ENCODE data around the gene SIRPA. TPM values are rescaled to one million over a fixed set of nuclear protein-coding genes. Genes with fewer than 3 reads are reported as not detected.

Gene SIRPA
- total and polyA plus RNA-seq, 2 of the 4 experiments (the other 2 are of a cell fraction), result 9.9 to 40.2 TPM

GRCh38 chr20:1902188-1902587 is 7.0 kb downstream of the SIRPA start:
- Histone ChIP-seq H3K4me1 (ENCODE audit: control insufficient read depth, insufficient read depth, low read length) (peaks cover 11% of the 10 kb centered on the region), H3K9ac (ENCODE audit: low read depth, low read length) (no peak overlapping the region), H3K4me2 (ENCODE audit: low read depth, low read length) (no peak overlapping the region), H3K18ac (ENCODE audit: low read depth, low read length) (no peak overlapping the region), H2AK9ac (replicated peaks; ENCODE audit: low read depth, low read length, poor library complexity) (no peak overlapping the region), H3K14ac (replicated peaks; ENCODE audit: low read depth, low read length) (no peak overlapping the region), H3K4ac (ENCODE audit: low read depth, low read length) (no peak overlapping the region), H3K79me1 (ENCODE audit: low read depth in 1 of 2, low read length in 2 of 2) (peaks cover 55 to 74% of the 10 kb centered on the region in 2 experiments), H4K5ac (ENCODE audit: low read depth, low read length) (no peak overlapping the region), H2BK120ac (ENCODE audit: low read depth, low read length) (no peak overlapping the region), H3K27me3 (ENCODE audit: control insufficient read depth, insufficient read depth, low read length) (no peaks in the 10 kb centered on the region), H2AFZ (replicated peaks; ENCODE audit: low read length, poor library complexity) (no peak overlapping the region), H4K8ac (ENCODE audit: low read depth in 2 of 2, low read length in 2 of 2) (no peak overlapping the region), H2BK5ac (ENCODE audit: low read depth, low read length, poor library complexity, severe bottlenecking) (no peak overlapping the region), H3K4me3 (ENCODE audit: insufficient read depth, low read depth, low read length) (no peak overlapping the region), H3K9me3 (ENCODE audit: control insufficient read depth, insufficient read depth, low read length) (no peaks in the 10 kb centered on the region), H3K36me3 (ENCODE audit: control insufficient read depth, insufficient read depth, low read length) (peaks cover 16% of the 10 kb centered on the region), H3K23ac (ENCODE audit: low read depth, low read length) (no peak overlapping the region), H4K20me1 (ENCODE audit: insufficient read depth, low read length) (peaks cover 57% of the 10 kb centered on the region), H3K9me1 (ENCODE audit: insufficient read depth, low read length) (peaks cover 11% of the 10 kb centered on the region), H2AK5ac (ENCODE audit: low read depth, low read length) (no peak overlapping the region), H2BK20ac (ENCODE audit: low read depth, low read length) (no peak overlapping the region), H4K91ac (ENCODE audit: insufficient read depth, low read depth, low read length) (no peak overlapping the region), H3K27ac (ENCODE audit: insufficient read depth, low read length) (no peak overlapping the region), H3K56ac (ENCODE audit: extremely low read depth, insufficient read depth, low read length) (no peak overlapping the region), H2BK15ac (ENCODE audit: low read depth, low read length) (no peak overlapping the region)
- dilution Hi-C loops (cut with HindIII; ENCODE audit: low sequenced_read_pairs, unreplicated experiment) (no loop called here), in situ Hi-C loops (cut with MboI; ENCODE audit: low sequenced_read_pairs) (loop anchor here (5.0 kb wide), 1 partner anchor 100 kb away; no protein-coding TSS in a partner anchor), intact Hi-C loops (cut with micrococcal nuclease) (loop anchor here (10.0 kb wide), 1 partner anchor 273 kb away; no protein-coding TSS in a partner anchor)
- DNase-seq, result no peak
- POLR2A ChIA-PET (ENCODE audit: unreplicated experiment), result no interaction called here
- CTCF ChIA-PET, result no interaction called here
- ATAC-seq (ENCODE audit: low read depth), result no peak
- BruUV-seq (replicated peaks), result no TSS peak
- no peak for TF ChIP-seq NFE2L2 (IDR thresholded peaks at IDR 0.05; ENCODE audit: low read depth, low read length)
- no peak for TF ChIP-seq MAFK (IDR thresholded peaks at IDR 0.05; ENCODE audit: low read depth, low read length)
- TF ChIP-seq MAZ (IDR thresholded peaks at IDR 0.05; ENCODE audit: borderline replicate concordance, low read depth, low read length), result no peak
- TF ChIP-seq BHLHE40 (IDR thresholded peaks at IDR 0.05; ENCODE audit: low read depth, low read length), result no peak
- TF ChIP-seq POLR2A (IDR thresholded peaks at IDR 0.05; ENCODE audit: low read depth, low read length), result no peak
- TF ChIP-seq SMC3 (IDR thresholded peaks at IDR 0.05; ENCODE audit: low read depth, low read length), result no peak
- TF ChIP-seq USF2 (IDR thresholded peaks at IDR 0.05; ENCODE audit: low read depth, low read length), result no peak
- TF ChIP-seq RAD21 (IDR thresholded peaks at IDR 0.05; ENCODE audit: low read length), result no peak
- TF ChIP-seq CTCF (conservative IDR thresholded peaks at IDR 0.05; ENCODE audit: low read depth, low read length), result no peak
- TF ChIP-seq ELK1 (IDR thresholded peaks at IDR 0.05; ENCODE audit: borderline replicate concordance, low read depth, low read length), result no peak
- TF ChIP-seq RCOR1 (IDR thresholded peaks at IDR 0.05; ENCODE audit: insufficient replicate concordance, low read length), result no peak
- no CpG with 5 or more reads among the region's 4 CpGs for WGBS, 2 experiments (ENCODE audit: extremely low coverage in 2 of 2, insufficient read length in 1 of 2)
